Inflammatory macrophage treated with lipopolysaccharide for 4 hours (primary cell): ENCODE data around the gene FAM222B.
A peak's percentile ranks its signal among the peaks of the same experiment; 100 is the strongest.
"Not testable (repeated sequence)": the region's sequence is repeated elsewhere in the genome, so short reads cannot be mapped to it uniquely, and the experiment has no call there.

Experiments used
- DNase-seq: peaks from one replicate; pipeline ENCODE4 v3.0.0-alpha.2; 2020

The FAM222B gene

GRCh38 chr17:28842282-28843012 is at the start of gene FAM222B:
Gene FAM222B, minus strand, starts transcription at chr17:28842790. Its CDS starts 76,123 bp downstream, at chr17:28766667.
- peak; percentile 91 for DNase-seq

- no peak for DNase-seq
Measured at GRCh38 chr17:28892024-28892423, 49.4 kb upstream of the FAM222B start.

GRCh38 chr17:28891201-28891600 is 48.6 kb upstream of the FAM222B start:
- no peak for DNase-seq

GRCh38 chr17:28889996-28890395 is 47.4 kb upstream of the FAM222B start:
- DNase-seq = peak; percentile 57

- DNase-seq = no peak
Measured at GRCh38 chr17:28888832-28889231, 46.2 kb upstream of the FAM222B start.

- DNase-seq = no peak
Measured at GRCh38 chr17:28887871-28888471, 45.4 kb upstream of the FAM222B start.

- DNase-seq = no peak
Measured at GRCh38 chr17:28885951-28886350, 43.4 kb upstream of the FAM222B start.

- no peak for DNase-seq
Measured at GRCh38 chr17:28885363-28885762, 42.8 kb upstream of the FAM222B start.

GRCh38 chr17:28883967-28884702 is 41.5 kb upstream of the FAM222B start:
- DNase-seq = no peak

- DNase-seq = no peak
Measured at GRCh38 chr17:28882154-28882895, 39.7 kb upstream of the FAM222B start.

GRCh38 chr17:28881533-28882056 is 39.0 kb upstream of the FAM222B start:
- no peak for DNase-seq

- DNase-seq = no peak
Measured at GRCh38 chr17:28880572-28880945, 38.0 kb upstream of the FAM222B start.

GRCh38 chr17:28879886-28880571 is 37.4 kb upstream of the FAM222B start:
- no peak for DNase-seq

- DNase-seq = no peak
Measured at GRCh38 chr17:28878981-28879380, 36.4 kb upstream of the FAM222B start.

- DNase-seq = no peak
Measured at GRCh38 chr17:28878158-28878910, 35.7 kb upstream of the FAM222B start.

GRCh38 chr17:28877150-28877711 is 34.6 kb upstream of the FAM222B start:
- not testable (repeated sequence) for DNase-seq

GRCh38 chr17:28875848-28876550 is 33.4 kb upstream of the FAM222B start:
- no peak for DNase-seq

- DNase-seq = no peak
Measured at GRCh38 chr17:28874750-28875149, 32.2 kb upstream of the FAM222B start.

- no peak for DNase-seq
Measured at GRCh38 chr17:28873839-28874238, 31.2 kb upstream of the FAM222B start.

- DNase-seq = no peak
Measured at GRCh38 chr17:28871056-28871579, 28.5 kb upstream of the FAM222B start.
